ENCODE measurements around the gene CGN. TPM values are rescaled to one million over a fixed set of nuclear protein-coding genes. Genes with fewer than 3 reads are reported as not detected.

Gene CGN
- total RNA-seq, 1 experiment from 2014 or later, result 147 TPM

- ChIA-PET POLR2A (interaction anchor here (0.7 to 2.4 kb wide), 5 partner anchors 9 to 45 kb away, joined by 4 to 41 read pairs (median 7); partner anchors contain the start of genes CGN and TUFT1), CTCF (interaction anchor here (0.6 to 1.1 kb wide), 2 partner anchors 15 to 199 kb away, joined by 4 to 9 read pairs; no protein-coding TSS in a partner anchor)
- Histone ChIP-seq H3K27me3 (replicated peaks; ENCODE audit: control insufficient read depth, insufficient read depth, low read length) (no peaks in the 10 kb centered on the region), H3K36me3 (ENCODE audit: control insufficient read depth, insufficient read depth, low read length) (no peaks in the 10 kb centered on the region), H3K4me3 (ENCODE audit: low read depth, low read length) (no peak overlapping the region), H3K9me3 (no peaks in the 10 kb centered on the region), H3K4me1 (peaks cover 21% of the 10 kb centered on the region)
- no TSS peak for BruUV-seq (replicated peaks)
- intact Hi-C loops (cut with micrococcal nuclease; ENCODE audit: unreplicated experiment), result no loop called here
- Mint-ChIP-seq H3K27me3 (ENCODE audit: insufficient read depth, unreplicated experiment) (no peaks in the 10 kb centered on the region), H3K27ac (ENCODE audit: unreplicated experiment) (peak overlapping the region; percentile 56), H3K9me3 (ENCODE audit: unreplicated experiment) (no peaks in the 10 kb centered on the region), H3K4me1 (ENCODE audit: low read depth, unreplicated experiment) (peaks cover 23% of the 10 kb centered on the region), H3K4me3 (ENCODE audit: unreplicated experiment) (no peak overlapping the region), H3K36me3 (ENCODE audit: insufficient read depth, unreplicated experiment) (no peaks in the 10 kb centered on the region)
- no peak for TF ChIP-seq CTCF (IDR thresholded peaks at IDR 0.05; ENCODE audit: insufficient read depth in 1 of 2, low read depth in 1 of 2, low read length in 1 of 2, severe bottlenecking in 1 of 2, unreplicated experiment in 1 of 2)
- DNase-seq, result no peak
These were observed 15.9 kb upstream of the CGN start for GRCh38 chr1:151495316-151495715.

- no peak for DNase-seq
- no peak for TF ChIP-seq CTCF (IDR thresholded peaks at IDR 0.05; ENCODE audit: insufficient read depth in 1 of 2, low read depth in 1 of 2, low read length in 1 of 2, severe bottlenecking in 1 of 2, unreplicated experiment in 1 of 2)
- H3K4me1 ChIP-seq, result peaks cover 45% of the 10 kb centered on the region
- Mint-ChIP-seq H3K4me1 (ENCODE audit: low read depth, unreplicated experiment) (peaks cover 23% of the 10 kb centered on the region), H3K36me3 (ENCODE audit: insufficient read depth, unreplicated experiment) (no peaks in the 10 kb centered on the region), H3K27ac (ENCODE audit: unreplicated experiment) (no peak overlapping the region), H3K9me3 (ENCODE audit: unreplicated experiment) (no peaks in the 10 kb centered on the region), H3K27me3 (ENCODE audit: insufficient read depth, unreplicated experiment) (no peaks in the 10 kb centered on the region), H3K4me3 (ENCODE audit: unreplicated experiment) (no peak overlapping the region)
- no peaks in the 10 kb centered on the region for H3K27me3 ChIP-seq (replicated peaks; ENCODE audit: control insufficient read depth, insufficient read depth, low read length)
- intact Hi-C loops (cut with micrococcal nuclease; ENCODE audit: unreplicated experiment), result no loop called here
- H3K36me3 ChIP-seq (ENCODE audit: control insufficient read depth, insufficient read depth, low read length), result no peaks in the 10 kb centered on the region
- H3K9me3 ChIP-seq, result no peaks in the 10 kb centered on the region
- H3K4me3 ChIP-seq (ENCODE audit: low read depth, low read length), result no peak overlapping the region
- ChIA-PET CTCF (no interaction called here), POLR2A (no interaction called here)
- no TSS peak for BruUV-seq (replicated peaks)
These were observed 11.8 kb upstream of the CGN start for GRCh38 chr1:151499365-151499764.

- Histone ChIP-seq H3K36me3 (ENCODE audit: control insufficient read depth, insufficient read depth, low read length) (no peaks in the 10 kb centered on the region), H3K4me1 (peaks cover 47% of the 10 kb centered on the region), H3K9me3 (no peaks in the 10 kb centered on the region), H3K4me3 (ENCODE audit: low read depth, low read length) (no peak overlapping the region), H3K27me3 (replicated peaks; ENCODE audit: control insufficient read depth, insufficient read depth, low read length) (no peaks in the 10 kb centered on the region)
- Mint-ChIP-seq H3K27me3 (ENCODE audit: insufficient read depth, unreplicated experiment) (no peaks in the 10 kb centered on the region), H3K4me3 (ENCODE audit: unreplicated experiment) (no peak overlapping the region), H3K4me1 (ENCODE audit: low read depth, unreplicated experiment) (peaks cover 19% of the 10 kb centered on the region), H3K9me3 (ENCODE audit: unreplicated experiment) (no peaks in the 10 kb centered on the region), H3K27ac (ENCODE audit: unreplicated experiment) (no peak overlapping the region), H3K36me3 (ENCODE audit: insufficient read depth, unreplicated experiment) (no peaks in the 10 kb centered on the region)
- TF ChIP-seq CTCF (IDR thresholded peaks at IDR 0.05; ENCODE audit: insufficient read depth in 1 of 2, low read depth in 1 of 2, low read length in 1 of 2, severe bottlenecking in 1 of 2, unreplicated experiment in 1 of 2), result no peak
- no peak for DNase-seq
- intact Hi-C loops (cut with micrococcal nuclease; ENCODE audit: unreplicated experiment), result no loop called here
- BruUV-seq (replicated peaks), result no TSS peak
- ChIA-PET CTCF (no interaction called here), POLR2A (no interaction called here)
These were observed 11.3 kb upstream of the CGN start for GRCh38 chr1:151499930-151500329.

All from Caco-2 (cell line).